H1 (cell line): ENCODE results near the gene TENT4B. TPM values are rescaled to one million over a fixed set of nuclear protein-coding genes. Genes with fewer than 3 reads are reported as not detected.

Experiments used
- CTCF ChIA-PET: fragments of 300-600 bp; sonication (Branson Sonifier 250); formaldehyde crosslinking; loops from one replicate; lab custom pipeline; 2021; ENCODE audit not compliant: partially characterized antibody; lab: Charles Lee
- POLR2A ChIA-PET: fragments of 300-600 bp; sonication (Branson Sonifier 250); formaldehyde crosslinking; loops from one replicate; lab custom pipeline; 2021; ENCODE audit warnings: inconsistent platforms; ENCODE audit not compliant: partially characterized antibody; lab: Charles Lee
- DNase-seq, 2 experiments: peaks; one replicate each; pipeline versions ENCODE4 v3.0.0 to v3.0.0-alpha.2; 2010 to 2022; ENCODE audit warnings: low spot score in 2 of 2, low read depth in 1 of 2, mixed read lengths in 1 of 2
- FAIRE-seq: peaks from 2 replicates; lab custom pipeline; 2011; peaks lifted over from hg19 to GRCh38; lab: Jason Lieb, UNC
- H2AFZ ChIP-seq: 2 replicates; pipeline ENCODE4 v1.8.1; 2012; ENCODE audit warnings: low read length, inconsistent platforms
- H2AK5ac ChIP-seq: 2 replicates; pipeline ENCODE4 v1.6.1; 2013; ENCODE audit warnings: low read depth, low read length
- H2BK120ac ChIP-seq: replicated peaks from 2 replicates; pipeline ENCODE3; 2013; ENCODE audit warnings: low read depth, low read length, inconsistent platforms
- H2BK12ac ChIP-seq: 2 replicates; pipeline ENCODE4 v1.6.1; 2013; ENCODE audit warnings: low read depth, low read length
- H2BK15ac ChIP-seq: 2 replicates; pipeline ENCODE4 v1.6.1; 2013; ENCODE audit warnings: low read length
- H2BK20ac ChIP-seq: 2 replicates; pipeline ENCODE4 v1.6.1; 2013; ENCODE audit warnings: low read length
- H2BK5ac ChIP-seq: 2 replicates; pipeline ENCODE4 v1.6.1; 2013; ENCODE audit warnings: low read depth, low read length
- H3K14ac ChIP-seq: 2 replicates; pipeline ENCODE4 v1.6.1; 2013; ENCODE audit warnings: inconsistent platforms; ENCODE audit not compliant: insufficient read length
- H3K18ac ChIP-seq: 2 replicates; pipeline ENCODE4 v1.6.1; 2013; ENCODE audit warnings: low read length; ENCODE audit errors: extremely low read depth
- H3K23ac ChIP-seq: 2 replicates; pipeline ENCODE4 v1.6.1; 2013; ENCODE audit warnings: inconsistent platforms; ENCODE audit not compliant: insufficient read length
- H3K23me2 ChIP-seq: 2 replicates; pipeline ENCODE4 v1.6.1; 2013; ENCODE audit warnings: low read depth, low read length
- H3K27ac ChIP-seq: 2 replicates; pipeline ENCODE4 v1.6.1; 2011; ENCODE audit warnings: low read depth, low read length, inconsistent platforms
- H3K27me3 ChIP-seq, 4 experiments: replicated peaks in 1 of 4; 1 replicate in 1 of 4; 2 replicates in 3 of 4; pipeline versions ENCODE4 v1.6.1 to v1.8.1; 2011 to 2013; ENCODE audit warnings: low read length in 3 of 4, mild to moderate bottlenecking in 3 of 4, inconsistent platforms in 2 of 4, mixed read lengths in 2 of 4, moderate library complexity in 1 of 4; ENCODE audit not compliant: control insufficient read depth in 3 of 4, insufficient read depth in 3 of 4; ENCODE audit errors: extremely low read depth in 1 of 4
- H3K36me3 ChIP-seq, 4 experiments: 2 replicates each; pipeline versions ENCODE4 v1.6.1 to v1.8.1; 2011 to 2013; ENCODE audit warnings: mild to moderate bottlenecking in 4 of 4, low read length in 3 of 4, moderate library complexity in 2 of 4, control low read depth in 1 of 4, inconsistent platforms in 1 of 4; ENCODE audit not compliant: insufficient read depth in 4 of 4, control insufficient read depth in 2 of 4
- H3K4ac ChIP-seq: replicated peaks from 2 replicates; pipeline ENCODE3; 2013; ENCODE audit warnings: low read length, low read depth, mixed read lengths, inconsistent platforms; ENCODE audit not compliant: insufficient read length
- H3K4me1 ChIP-seq, 4 experiments: replicated peaks in 1 of 4; 1 replicate in 1 of 4; 2 replicates in 3 of 4; pipeline versions ENCODE4 v1.6.1 to v1.8.1; 2011 to 2013; ENCODE audit warnings: low read length in 3 of 4, inconsistent platforms in 2 of 4, mixed read lengths in 1 of 4; ENCODE audit not compliant: insufficient read depth in 4 of 4, control insufficient read depth in 3 of 4
- H3K4me2 ChIP-seq, 2 experiments: 2 replicates each; pipeline versions ENCODE4 v1.6.1 to v1.8.1; 2011 to 2013; ENCODE audit warnings: low read depth in 2 of 2, low read length in 2 of 2, control low read depth in 1 of 2, inconsistent platforms in 1 of 2, mild to moderate bottlenecking in 1 of 2; ENCODE audit not compliant: insufficient read depth in 1 of 2
- H3K4me3 ChIP-seq, 4 experiments: fragments of 200-600, 300-600 bp in 1 of 4; sonication (generic), shearing (Covaris generic), sonication (Bioruptor Twin) in 1 of 4; 2 replicates each; pipeline versions ENCODE4 v1.5.1 to v1.8.1; 2011 to 2016; ENCODE audit warnings: low read length in 4 of 4, low read depth in 3 of 4, control low read depth in 2 of 4, inconsistent platforms in 2 of 4, mild to moderate bottlenecking in 2 of 4, mixed read lengths in 1 of 4, moderate library complexity in 1 of 4; ENCODE audit not compliant: insufficient read depth in 2 of 4; ENCODE audit errors: extremely low read depth in 1 of 4
- H3K56ac ChIP-seq: replicated peaks from 2 replicates; pipeline ENCODE3; 2013; ENCODE audit warnings: low read depth, mild to moderate bottlenecking, mixed read lengths, low read length, inconsistent platforms; ENCODE audit not compliant: insufficient read length
- H3K79me1 ChIP-seq: 2 replicates; pipeline ENCODE4 v1.6.1; 2013; ENCODE audit warnings: low read depth, low read length, control low read depth
- H3K79me2 ChIP-seq, 2 experiments: 2 replicates each; pipeline versions ENCODE4 v1.6.1 to v1.8.1; 2012 to 2013; ENCODE audit warnings: low read length in 2 of 2, mild to moderate bottlenecking in 2 of 2, inconsistent platforms in 1 of 2; ENCODE audit not compliant: insufficient read depth in 2 of 2, control insufficient read depth in 1 of 2
- H3K9ac ChIP-seq, 4 experiments: replicated peaks in 1 of 4; 1 replicate in 1 of 4; 2 replicates in 3 of 4; pipeline versions ENCODE4 v1.6.1 to v1.8.1; 2011 to 2013; ENCODE audit warnings: low read depth in 3 of 4, low read length in 3 of 4, control low read depth in 2 of 4, mild to moderate bottlenecking in 2 of 4, moderate library complexity in 2 of 4, inconsistent platforms in 1 of 4; ENCODE audit errors: extremely low read depth in 1 of 4
- H3K9me3 ChIP-seq, 2 experiments: 2 replicates each; pipeline versions ENCODE4 v1.6.1 to v1.8.1; 2012 to 2013; ENCODE audit warnings: mild to moderate bottlenecking in 2 of 2, moderate library complexity in 2 of 2, control low read depth in 1 of 2, inconsistent platforms in 1 of 2, low read depth in 1 of 2, low read length in 1 of 2, mixed read lengths in 1 of 2; ENCODE audit not compliant: insufficient read depth in 2 of 2
- H4K20me1 ChIP-seq, 2 experiments: replicated peaks in 1 of 2; 2 replicates each; pipeline versions ENCODE3 to v1.8.1; 2011 to 2013; ENCODE audit warnings: inconsistent platforms in 2 of 2, low read length in 2 of 2, mild to moderate bottlenecking in 1 of 2; ENCODE audit not compliant: insufficient read depth in 2 of 2, control insufficient read depth in 1 of 2
- H4K5ac ChIP-seq: 2 replicates; pipeline ENCODE4 v1.6.1; 2013; ENCODE audit warnings: low read length, low read depth, mixed read lengths, inconsistent platforms; ENCODE audit not compliant: insufficient read length
- H4K8ac ChIP-seq: 2 replicates; pipeline ENCODE4 v1.8.0; 2013; ENCODE audit warnings: mild to moderate bottlenecking, moderate library complexity, low read length, inconsistent platforms; ENCODE audit not compliant: insufficient read depth; ENCODE audit errors: extremely low read depth
- H4K91ac ChIP-seq: replicated peaks from 2 replicates; pipeline ENCODE3; 2013; ENCODE audit warnings: low read length, mixed read lengths, inconsistent platforms; ENCODE audit not compliant: insufficient read length
- CTCF ChIP-seq, 3 experiments: IDR thresholded peaks; 1 replicate in 2 of 3; 2 replicates in 1 of 3; pipeline versions ENCODE4 v1.5.1 to v1.6.1; 2011; ENCODE audit warnings: low read length in 3 of 3, mild to moderate bottlenecking in 3 of 3, inconsistent platforms in 2 of 3, low read depth in 1 of 3, moderate library complexity in 1 of 3; ENCODE audit not compliant: insufficient read depth in 1 of 3; ENCODE audit errors: control extremely low read depth in 1 of 3
- EZH2 ChIP-seq: fragments of 200-600 bp; sonication (generic); IDR thresholded peaks from 2 replicates; pipeline ENCODE4 v1.7.1; 2012; ENCODE audit warnings: low read depth, mild to moderate bottlenecking, moderate library complexity, low read length, inconsistent platforms; ENCODE audit not compliant: severe bottlenecking
- GABPA ChIP-seq: IDR thresholded peaks from 2 replicates; pipeline ENCODE4 v1.6.1; 2011; ENCODE audit warnings: mild to moderate bottlenecking, low read length, moderate library complexity, borderline replicate concordance; ENCODE audit not compliant: insufficient read depth
- JUN ChIP-seq: IDR thresholded peaks from 2 replicates; pipeline ENCODE4 v1.6.1; 2011; ENCODE audit warnings: low read depth, mild to moderate bottlenecking, improper control_type of control experiment, low read length
- RAD21 ChIP-seq, 2 experiments: IDR thresholded peaks in 1 of 2; conservative IDR thresholded peaks in 1 of 2; 2 replicates each; pipeline ENCODE4 v1.6.1; 2011; ENCODE audit warnings: low read depth in 2 of 2, low read length in 2 of 2, improper control_type of control experiment in 1 of 2, inconsistent platforms in 1 of 2, mild to moderate bottlenecking in 1 of 2, moderate library complexity in 1 of 2
- RNF2 ChIP-seq: fragments of 200-900, 300-1000 bp; sonication (generic); IDR thresholded peaks from 2 replicates; pipeline ENCODE4 v1.7.1; 2016; ENCODE audit warnings: borderline replicate concordance, low read depth, mild to moderate bottlenecking, antibody characterized with exemption, low read length; ENCODE audit not compliant: poor library complexity, severe bottlenecking; ENCODE audit errors: missing control alignments
- SAP30 ChIP-seq: fragments of 300-600 bp; sonication (generic); IDR thresholded peaks from 2 replicates; pipeline ENCODE4 v1.7.1; 2012; ENCODE audit warnings: low read length, moderate library complexity, mild to moderate bottlenecking, inconsistent platforms; ENCODE audit not compliant: insufficient read depth, insufficient replicate concordance
- TAF1 ChIP-seq: IDR thresholded peaks from 2 replicates; pipeline ENCODE4 v1.6.1; 2011; ENCODE audit warnings: mild to moderate bottlenecking, low read depth, low read length
- TCF12 ChIP-seq: IDR thresholded peaks from 2 replicates; pipeline ENCODE4 v1.6.1; 2011; ENCODE audit warnings: low read depth, mild to moderate bottlenecking, low read length
- YY1 ChIP-seq: IDR thresholded peaks from 2 replicates; pipeline ENCODE4 v1.6.1; 2011; ENCODE audit warnings: low read depth, mild to moderate bottlenecking, low read length
- WGBS, 2 experiments: shearing (Covaris generic) in 1 of 2; methylation state at CpG; one replicate each; pipeline versions ENCODE4 v1.1.6 to v1.1.7; 2013 to 2015; ENCODE audit warnings: low lambda C conversion rate in 2 of 2, mixed read lengths in 2 of 2, inconsistent platforms in 1 of 2, low coverage in 1 of 2, missing lambda C conversion rate in 1 of 2; ENCODE audit not compliant: insufficient replicate concordance in 2 of 2, insufficient coverage in 1 of 2, insufficient read length in 1 of 2; ENCODE audit errors: extremely low coverage in 1 of 2, missing lambda C conversion rate in 1 of 2; 5-methylcytosine and 5-hydroxymethylcytosine counted together
- polyA plus RNA-seq, 7 experiments: library from polyadenylated mRNA; depleted of rRNA in 3 of 7; stranded (reverse) in 5 of 7; unstranded in 2 of 7; fragments of >200 nt in 5 of 7; fragments of 200-250 nt in 2 of 7; gene quantifications; 1 replicate in 5 of 7; 2 replicates in 1 of 7; 4 replicates in 1 of 7; pipeline versions ENCODE4 v1.2.1 to v1.2.3, GENCODE V29; 2011 to 2013; ENCODE audit warnings: missing spikeins in 2 of 7, mixed read lengths in 2 of 7
- total RNA-seq: library from RNA; stranded (reverse); fragmentation: NEBNext Ultra II Directional; extraction: Animal tissue kit (Norgen Biotek cat#: 25700); gene quantifications from 2 replicates; pipeline ENCODE4 v1.2.1, GENCODE V29; 2021

Gene TENT4B
- total and polyA plus RNA-seq, 2 of the 8 experiments (the other 6 are each of a cell fraction or from before 2014, with no cell fraction given) = 4.2 to 15.7 TPM

- H4K91ac ChIP-seq = no peak overlapping the region
- no peak overlapping the region for H2BK15ac ChIP-seq
- no peak overlapping the region for H3K9ac ChIP-seq
- H3K4me2 ChIP-seq = no peak overlapping the region
- H3K23me2 ChIP-seq = no peaks in the 10 kb centered on the region
- no peak overlapping the region for H2AFZ ChIP-seq
- peaks cover 0 to 17% (median 9%) of the 10 kb centered on the region in 4 experiments; a peak in 4 of 8 replicates for H3K36me3 ChIP-seq
- no peak overlapping the region for H3K4me3 ChIP-seq
- H2BK120ac ChIP-seq = no peak overlapping the region
- H3K4ac ChIP-seq = no peak overlapping the region
- H4K20me1 ChIP-seq = no peaks in the 10 kb centered on the region
- no peaks in the 10 kb centered on the region for H3K9me3 ChIP-seq
- no peak overlapping the region for H4K8ac ChIP-seq
- POLR2A ChIA-PET = no interaction called here
- no peak overlapping the region for H3K56ac ChIP-seq
- H3K4me1 ChIP-seq = no peaks in the 10 kb centered on the region
- no peak overlapping the region for H2BK20ac ChIP-seq
- no peak overlapping the region for H3K14ac ChIP-seq
- 95% methylated on average over 5 of the region's 5 CpGs; no CpG with 5 or more reads in 1 of the 2 experiments for WGBS, 2 experiments
- H3K79me1 ChIP-seq = no peaks in the 10 kb centered on the region
- H4K5ac ChIP-seq = no peak overlapping the region
- H3K23ac ChIP-seq = no peak overlapping the region
- no peak overlapping the region for H2BK5ac ChIP-seq
- no peak overlapping the region for H2AK5ac ChIP-seq
- no peaks in the 10 kb centered on the region for H3K79me2 ChIP-seq
- H3K27me3 ChIP-seq = no peaks in the 10 kb centered on the region
- no peak overlapping the region for H2BK12ac ChIP-seq
- no peak overlapping the region for H3K18ac ChIP-seq
- no peak for FAIRE-seq
- no peak for DNase-seq
- CTCF ChIA-PET = interaction anchor here (0.6 to 1.9 kb wide), 2 partner anchors 18 to 94 kb away, joined by 3 to 8 read pairs; no protein-coding TSS in a partner anchor
- H3K27ac ChIP-seq = no peak overlapping the region
- TF ChIP-seq EZH2 (no peak), TCF12 (no peak), SAP30 (no peak), CTCF (IDR thresholded peaks at IDR 0.05; ENCODE audit: control extremely low read depth in 1 of 3, insufficient read depth in 1 of 3, low read depth in 1 of 3, low read length in 3 of 3) (no peak), RAD21 (IDR thresholded peaks at IDR 0.05 in 1 of 2, conservative IDR thresholded peaks at IDR 0.05 in 1 of 2; ENCODE audit: low read depth in 2 of 2, low read length in 2 of 2) (no peak), YY1 (no peak), RNF2 (no peak), TAF1 (no peak), JUN (no peak), GABPA (no peak)
Measured at GRCh38 chr16:50228364-50228868, 75.3 kb downstream of the TENT4B start.
